ENCODE results near the gene CT45A8. TPM values are rescaled to one million over a fixed set of nuclear protein-coding genes. Genes with fewer than 3 reads are reported as not detected.
"Not testable (repeated sequence)": the region's sequence is repeated elsewhere in the genome, so short reads cannot be mapped to it uniquely, and the experiment has no call there.

The CT45A8 gene
- not detected for total RNA-seq
- polyA plus RNA-seq (2013, experiment 1 of 2): not detected
- polyA plus RNA-seq (2013, experiment 2 of 2): not detected
- long read RNA-seq, experiment 1: 0 reads
- long read RNA-seq, experiment 2: 0 reads
- long read RNA-seq, experiment 3: 0 reads
- long read RNA-seq, experiment 4: 0 reads

- not testable (repeated sequence) for H3K36me3 ChIP-seq (ENCODE audit: control insufficient read depth, insufficient read depth, low read length); H3K4me1 Mint-ChIP-seq; H3K27ac ChIP-seq (ENCODE audit: low read depth, low read length); H3K4me1 ChIP-seq (ENCODE audit: control insufficient read depth, insufficient read depth, low read length); H3K4me3 ChIP-seq (ENCODE audit: low read length); H3K4me3 Mint-ChIP-seq; H3K36me3 Mint-ChIP-seq (ENCODE audit: low read depth); H3K27me3 Mint-ChIP-seq (ENCODE audit: insufficient read depth); H3K9me3 ChIP-seq (ENCODE audit: control insufficient read depth, low read length); H3K9me3 Mint-ChIP-seq; H3K9ac ChIP-seq (ENCODE audit: extremely low read depth, low read length, poor library complexity, severe bottlenecking); H3K27me3 ChIP-seq (ENCODE audit: control insufficient read depth, insufficient read depth, low read length, poor library complexity, severe bottlenecking); H3K27ac Mint-ChIP-seq; DNase-seq
- WGBS, 2 experiments (ENCODE audit: insufficient coverage in 1 of 2, insufficient read length in 1 of 2): no CpG with 5 or more reads among the region's 17 CpGs
Measured at GRCh38 chrX:135854438-135854837, at the start of gene CT45A8. CT45A8 (minus strand) TSS chrX:135854538; CDS start chrX:135850783, 3,755 bp downstream.

- Mint-ChIP-seq H3K4me1 (no peaks in the 10 kb centered on the region), H3K4me3 (no peak within 1 kb of the TSS), H3K27ac (no peak within 1 kb of the TSS), H3K9me3 (peaks cover 79% of the 10 kb centered on the region), H3K27me3 (ENCODE audit: insufficient read depth) (no peaks in the 10 kb centered on the region), H3K36me3 (ENCODE audit: low read depth) (no peaks in the 10 kb centered on the region)
- no peaks in the 10 kb centered on the region for H3K9me3 ChIP-seq (ENCODE audit: control insufficient read depth, low read length)
- no peak within 1 kb of the TSS for H3K9ac ChIP-seq (ENCODE audit: extremely low read depth, low read length, poor library complexity, severe bottlenecking)
- peak; percentile 40 for DNase-seq
- no peaks in the 10 kb centered on the region for H3K36me3 ChIP-seq (ENCODE audit: control insufficient read depth, insufficient read depth, low read length)
- H3K4me3 ChIP-seq (ENCODE audit: low read length): no peak within 1 kb of the TSS
- H3K4me1 ChIP-seq (ENCODE audit: control insufficient read depth, insufficient read depth, low read length): no peaks in the 10 kb centered on the region
- no peak within 1 kb of the TSS for H3K27ac ChIP-seq (ENCODE audit: low read depth, low read length)
- WGBS, 2 experiments (ENCODE audit: insufficient coverage in 1 of 2, insufficient read length in 1 of 2): 74 to 80% methylated on average over 1 to 22 of the region's 22 CpGs
- no peak for TF ChIP-seq CTCF (conservative IDR thresholded peaks at IDR 0.05)
- no peaks in the 10 kb centered on the region for H3K27me3 ChIP-seq (ENCODE audit: control insufficient read depth, insufficient read depth, low read length, poor library complexity, severe bottlenecking)
Measured at GRCh38 chrX:135893294-135893817, 39.0 kb upstream of the CT45A8 start, which contains the start of the genes CT45A10 and SAGE1. CT45A10 (minus strand) TSS chrX:135893444; CDS start chrX:135885344, 8,100 bp downstream. SAGE1 (plus strand) TSS chrX:135893716; CDS start chrX:135896243, 2,527 bp downstream.

GRCh38 chrX:135892781-135893180 lies 38.4 kb upstream of the CT45A8 start:
- H3K9me3 ChIP-seq (ENCODE audit: control insufficient read depth, low read length): no peaks in the 10 kb centered on the region
- Mint-ChIP-seq H3K27ac (no peak overlapping the region), H3K4me1 (no peaks in the 10 kb centered on the region)

More at GRCh38 chrX:135892781-135893180, 38.4 kb upstream of the CT45A8 start:
- H3K36me3 ChIP-seq (ENCODE audit: control insufficient read depth, insufficient read depth, low read length): no peaks in the 10 kb centered on the region
- H3K27ac ChIP-seq (ENCODE audit: low read depth, low read length): no peak overlapping the region
- H3K4me1 ChIP-seq (ENCODE audit: control insufficient read depth, insufficient read depth, low read length): no peaks in the 10 kb centered on the region
- no peaks in the 10 kb centered on the region for H3K27me3 ChIP-seq (ENCODE audit: control insufficient read depth, insufficient read depth, low read length, poor library complexity, severe bottlenecking)
- Mint-ChIP-seq H3K9me3 (peaks cover 75% of the 10 kb centered on the region), H3K4me3 (no peak overlapping the region), H3K27me3 (ENCODE audit: insufficient read depth) (no peaks in the 10 kb centered on the region), H3K36me3 (ENCODE audit: low read depth) (no peaks in the 10 kb centered on the region)
- no peak for DNase-seq
- TF ChIP-seq CTCF (conservative IDR thresholded peaks at IDR 0.05): no peak
- no peak overlapping the region for H3K9ac ChIP-seq (ENCODE audit: extremely low read depth, low read length, poor library complexity, severe bottlenecking)
- H3K4me3 ChIP-seq (ENCODE audit: low read length): no peak overlapping the region
- WGBS, 2 experiments (ENCODE audit: insufficient coverage in 1 of 2, insufficient read length in 1 of 2): 88 to 100% methylated on average over 1 to 11 of the region's 11 CpGs

Data from endodermal cell (in vitro differentiated cells).